Stromal cell of bone marrow (primary cell): ENCODE results near the gene TFAP2A.

ENCODE experiments used
- DNase-seq: peaks from one replicate; pipeline ENCODE4 v3.0.0-alpha.2; 2012; ENCODE audit warnings: low read depth

Gene TFAP2A

GRCh38 chr6:10412461-10413261 lies 2.2 kb downstream of the TFAP2A start:
- no peak for DNase-seq

- DNase-seq: peak; percentile 30
Measured at GRCh38 chr6:10411971-10412460, 2.9 kb downstream of the TFAP2A start.

- no peak for DNase-seq
Measured at GRCh38 chr6:10411131-10411970, 3.5 kb downstream of the TFAP2A start.

- no peak for DNase-seq
Measured at GRCh38 chr6:10410207-10411050, 4.4 kb downstream of the TFAP2A start.

GRCh38 chr6:10409731-10410206 lies 5.1 kb downstream of the TFAP2A start:
- no peak for DNase-seq

GRCh38 chr6:10409233-10409721 lies 5.6 kb downstream of the TFAP2A start:
- DNase-seq: no peak

- DNase-seq: no peak
Measured at GRCh38 chr6:10408457-10408856, 6.4 kb downstream of the TFAP2A start.

- DNase-seq: no peak
Measured at GRCh38 chr6:10407674-10408054, 7.2 kb downstream of the TFAP2A start.

- DNase-seq: no peak
Measured at GRCh38 chr6:10407018-10407673, 7.7 kb downstream of the TFAP2A start.

GRCh38 chr6:10406556-10406955 lies 8.3 kb downstream of the TFAP2A start:
- no peak for DNase-seq

- no peak for DNase-seq
Measured at GRCh38 chr6:10405513-10405900, 9.4 kb downstream of the TFAP2A start.

GRCh38 chr6:10404799-10405512 lies 9.9 kb downstream of the TFAP2A start:
- no peak for DNase-seq

GRCh38 chr6:10404107-10404798 lies 10.6 kb downstream of the TFAP2A start:
- peak; percentile 80 for DNase-seq

- DNase-seq: no peak
Measured at GRCh38 chr6:10403385-10404106, 11.3 kb downstream of the TFAP2A start.

- no peak for DNase-seq
Measured at GRCh38 chr6:10402648-10403311, 12.1 kb downstream of the TFAP2A start.

GRCh38 chr6:10401632-10402223 lies 13.1 kb downstream of the TFAP2A start:
- no peak for DNase-seq

GRCh38 chr6:10401004-10401536 lies 13.8 kb downstream of the TFAP2A start:
- DNase-seq: no peak

- no peak for DNase-seq
Measured at GRCh38 chr6:10400330-10400729, 14.5 kb downstream of the TFAP2A start.
